AG09319 (cell line): ENCODE results near the gene GATAD2A.

Experiments
- DNase-seq: peaks from one replicate; pipeline ENCODE4 v3.0.0-alpha.2; 2010; ENCODE audit warnings: low read depth; ENCODE audit errors: extremely low read depth
- TF ChIP-seq, protein P1 (sequence below): IDR thresholded peaks from 2 replicates; pipeline ENCODE4 v1.5.1; 2011; ENCODE audit warnings: low read depth, mild to moderate bottlenecking, inconsistent platforms, low read length, moderate library complexity

The GATAD2A gene

GRCh38 chr19:19525611-19526380 lies 120.3 kb downstream of the GATAD2A start:
- DNase-seq = no peak
- TF ChIP-seq, protein P1, sequence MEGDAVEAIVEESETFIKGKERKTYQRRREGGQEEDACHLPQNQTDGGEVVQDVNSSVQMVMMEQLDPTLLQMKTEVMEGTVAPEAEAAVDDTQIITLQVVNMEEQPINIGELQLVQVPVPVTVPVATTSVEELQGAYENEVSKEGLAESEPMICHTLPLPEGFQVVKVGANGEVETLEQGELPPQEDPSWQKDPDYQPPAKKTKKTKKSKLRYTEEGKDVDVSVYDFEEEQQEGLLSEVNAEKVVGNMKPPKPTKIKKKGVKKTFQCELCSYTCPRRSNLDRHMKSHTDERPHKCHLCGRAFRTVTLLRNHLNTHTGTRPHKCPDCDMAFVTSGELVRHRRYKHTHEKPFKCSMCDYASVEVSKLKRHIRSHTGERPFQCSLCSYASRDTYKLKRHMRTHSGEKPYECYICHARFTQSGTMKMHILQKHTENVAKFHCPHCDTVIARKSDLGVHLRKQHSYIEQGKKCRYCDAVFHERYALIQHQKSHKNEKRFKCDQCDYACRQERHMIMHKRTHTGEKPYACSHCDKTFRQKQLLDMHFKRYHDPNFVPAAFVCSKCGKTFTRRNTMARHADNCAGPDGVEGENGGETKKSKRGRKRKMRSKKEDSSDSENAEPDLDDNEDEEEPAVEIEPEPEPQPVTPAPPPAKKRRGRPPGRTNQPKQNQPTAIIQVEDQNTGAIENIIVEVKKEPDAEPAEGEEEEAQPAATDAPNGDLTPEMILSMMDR = no peak

DNA sequence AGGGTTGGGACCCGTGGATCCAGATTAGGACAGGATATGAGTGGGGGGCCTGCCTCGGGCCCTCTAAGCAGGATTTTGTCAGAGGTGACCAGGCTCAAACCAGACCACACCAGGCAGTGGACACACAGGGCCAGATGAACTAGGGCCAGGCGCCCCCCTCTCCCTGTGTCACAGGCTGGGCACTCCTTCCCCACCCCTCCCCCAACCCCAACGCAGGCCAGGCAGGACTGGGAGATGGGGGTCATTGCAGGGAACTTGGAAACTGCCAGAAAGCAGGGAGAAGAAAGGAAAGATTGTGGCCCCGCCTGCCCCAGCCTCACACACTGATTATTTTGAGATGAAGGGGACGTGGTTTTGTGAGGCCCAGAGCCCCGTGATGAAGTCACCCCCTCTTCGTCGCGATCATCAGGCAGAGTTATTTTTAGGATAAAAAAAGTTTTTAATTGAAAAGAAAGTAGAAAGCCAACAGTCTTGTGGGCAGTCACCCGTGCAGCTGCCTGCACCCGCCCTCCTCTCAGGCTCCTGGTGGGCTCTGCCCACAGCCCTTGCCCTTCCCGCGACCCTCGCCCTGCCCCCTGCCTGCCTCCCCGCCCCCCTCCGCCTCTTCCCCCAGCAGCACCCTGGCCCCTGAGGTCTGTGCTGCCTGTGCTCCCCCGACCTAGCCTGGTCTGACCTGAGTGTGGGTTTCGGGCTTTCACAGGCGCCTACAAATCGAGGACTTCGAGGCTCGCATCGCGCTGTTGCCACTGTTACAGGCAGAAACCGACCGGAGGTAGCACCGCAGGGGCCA lies 121.3 kb downstream of the GATAD2A start:
- DNase-seq = no peak
- TF ChIP-seq, protein P1 = no peak

DNA sequence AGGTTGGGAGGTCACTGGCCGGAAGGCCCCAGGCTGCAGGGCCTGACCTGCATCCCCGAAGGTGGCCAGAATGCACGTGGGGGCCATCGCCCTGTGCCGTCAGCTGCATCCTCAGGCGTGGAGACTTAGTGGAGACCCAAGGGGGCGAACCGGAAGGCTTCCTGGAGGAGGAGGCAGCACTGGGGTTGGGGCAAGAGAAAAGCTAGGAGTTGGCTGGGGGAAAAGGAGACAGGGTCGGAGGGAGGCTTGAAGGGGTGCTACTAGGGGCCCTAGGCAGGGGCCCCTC lies 121.8 kb downstream of the GATAD2A start:
- TF ChIP-seq, protein P1 = no peak

GRCh38 chr19:19527674-19528625 lies 122.5 kb downstream of the GATAD2A start:
- no peak for DNase-seq
- TF ChIP-seq, protein P1 = no peak

More for the DNA sequence above, 121.8 kb downstream of the GATAD2A start:
- DNase-seq = no peak

DNA sequence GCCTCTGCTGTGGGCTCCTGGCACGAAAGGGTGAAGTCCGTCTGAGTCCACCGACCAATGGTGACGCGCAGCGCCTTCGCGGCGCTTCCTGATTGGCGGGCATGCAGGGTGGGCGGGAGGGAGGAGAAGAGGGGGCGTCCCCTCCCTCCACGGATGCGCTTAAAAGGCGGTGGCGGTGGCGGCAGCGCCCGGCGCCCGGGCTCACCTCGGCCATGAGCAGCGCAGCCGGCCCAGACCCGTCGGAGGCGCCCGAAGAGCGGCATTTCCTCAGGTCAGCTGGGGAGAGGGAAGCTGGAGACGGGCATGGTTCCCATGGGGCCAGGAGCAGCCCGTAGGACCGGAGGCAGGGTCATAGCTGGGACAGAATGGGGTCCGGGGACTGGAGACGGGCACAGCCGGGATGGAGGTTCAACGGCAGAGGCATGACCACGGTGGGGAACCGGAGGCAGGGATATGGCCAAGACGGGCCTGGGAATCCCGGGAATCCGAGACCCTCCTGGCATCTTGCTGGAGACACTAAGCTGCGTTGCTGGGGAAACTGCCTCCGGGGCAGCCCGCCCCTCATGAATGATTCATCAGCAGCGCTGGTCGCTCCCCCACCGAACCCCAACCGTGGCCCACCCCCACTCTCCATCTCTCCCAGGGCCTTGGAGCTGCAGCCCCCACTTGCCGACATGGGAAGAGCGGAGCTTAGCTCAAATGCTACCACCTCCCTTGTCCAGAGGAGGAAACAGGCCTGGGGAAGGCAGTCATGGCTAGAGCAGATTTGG lies 123.4 kb downstream of the GATAD2A start, which contains the start of gene YJEFN3:
YJEFN3 (plus strand) TSS at position 191 of the 770 bp plus-strand sequence; CDS start at position 213, 22 bp downstream.
- no peak for DNase-seq
- TF ChIP-seq, protein P1 = no peak

- DNase-seq = no peak
- TF ChIP-seq, protein P1 = no peak
Observed at GRCh38 chr19:19529783-19530422, 124.4 kb downstream of the GATAD2A start.
